Trophoblast cell (in vitro differentiated cells and primary cell): ENCODE data around the gene COL13A1.

Experiments
- DNase-seq, 2 donors: peaks; one replicate each; pipeline ENCODE4 v3.0.0-alpha.2; 2016
- H2AFZ ChIP-seq: 2 replicates; pipeline ENCODE4 v1.6.1; 2013; ENCODE audit warnings: low read length, moderate library complexity, mild to moderate bottlenecking; ENCODE audit not compliant: insufficient read depth, poor library complexity
- H2AK5ac ChIP-seq: 2 replicates; pipeline ENCODE4 v1.6.1; 2013; ENCODE audit warnings: mild to moderate bottlenecking, low read length
- H2BK120ac ChIP-seq: 2 replicates; pipeline ENCODE4 v1.6.1; 2013; ENCODE audit warnings: low read length, mild to moderate bottlenecking, moderate library complexity; ENCODE audit not compliant: insufficient read depth, poor library complexity
- H2BK12ac ChIP-seq: 2 replicates; pipeline ENCODE4 v1.6.1; 2013; ENCODE audit warnings: mild to moderate bottlenecking, low read length, moderate library complexity
- H2BK5ac ChIP-seq: 2 replicates; pipeline ENCODE4 v1.6.1; 2013; ENCODE audit warnings: low read length, low read depth, moderate library complexity, mild to moderate bottlenecking; ENCODE audit not compliant: poor library complexity
- H3K14ac ChIP-seq: 2 replicates; pipeline ENCODE4 v1.6.1; 2013; ENCODE audit warnings: mild to moderate bottlenecking, low read length
- H3K18ac ChIP-seq: 2 replicates; pipeline ENCODE4 v1.6.1; 2013; ENCODE audit warnings: mild to moderate bottlenecking, low read length
- H3K23ac ChIP-seq: 2 replicates; pipeline ENCODE4 v1.6.1; 2013; ENCODE audit warnings: low read length
- H3K27ac ChIP-seq: 2 replicates; pipeline ENCODE4 v1.5.1; 2013; ENCODE audit warnings: low read depth, mild to moderate bottlenecking, inconsistent platforms, low read length, moderate library complexity
- H3K27me3 ChIP-seq: 2 replicates; pipeline ENCODE4 v1.6.1; 2013; ENCODE audit warnings: inconsistent platforms, mild to moderate bottlenecking, low read length, moderate library complexity; ENCODE audit not compliant: insufficient read depth
- H3K36me3 ChIP-seq, 2 experiments: 1 replicate in 1 of 2; 2 replicates in 1 of 2; pipeline ENCODE4 v1.6.1; 2013; ENCODE audit warnings: low read length in 2 of 2, mild to moderate bottlenecking in 2 of 2, moderate library complexity in 1 of 2; ENCODE audit not compliant: insufficient read depth in 2 of 2, control insufficient read depth in 1 of 2
- H3K4ac ChIP-seq: 2 replicates; pipeline ENCODE4 v1.6.1; 2013; ENCODE audit warnings: low read depth, mild to moderate bottlenecking, low read length, moderate library complexity
- H3K4me1 ChIP-seq, 2 experiments: 1 replicate in 1 of 2; 2 replicates in 1 of 2; pipeline ENCODE4 v1.6.1; 2013; ENCODE audit warnings: low read length in 2 of 2, mild to moderate bottlenecking in 2 of 2, moderate library complexity in 1 of 2; ENCODE audit not compliant: insufficient read depth in 2 of 2, control insufficient read depth in 1 of 2
- H3K4me2 ChIP-seq: 2 replicates; pipeline ENCODE4 v1.6.1; 2013; ENCODE audit warnings: inconsistent platforms, mild to moderate bottlenecking, low read length, moderate library complexity
- H3K4me3 ChIP-seq: 2 replicates; pipeline ENCODE4 v1.5.1; 2013; ENCODE audit warnings: mild to moderate bottlenecking, low read depth, low read length, inconsistent platforms
- H3K79me1 ChIP-seq: one replicate; pipeline ENCODE4 v1.6.1; 2013; ENCODE audit warnings: low read length
- H3K79me2 ChIP-seq: 2 replicates; pipeline ENCODE4 v1.6.1; 2013; ENCODE audit warnings: low read length, mild to moderate bottlenecking; ENCODE audit not compliant: control insufficient read depth, insufficient read depth, poor library complexity
- H3K9ac ChIP-seq: 2 replicates; pipeline ENCODE4 v1.6.1; 2013; ENCODE audit warnings: mild to moderate bottlenecking, low read length
- H3K9me3 ChIP-seq: 2 replicates; pipeline ENCODE4 v1.6.1; 2013; ENCODE audit warnings: low read depth, mild to moderate bottlenecking, control low read depth, inconsistent platforms, low read length; ENCODE audit not compliant: insufficient read depth
- H4K12ac ChIP-seq: 2 replicates; pipeline ENCODE4 v1.6.1; 2013; ENCODE audit warnings: low read depth, mild to moderate bottlenecking, low read length, moderate library complexity
- H4K8ac ChIP-seq: 2 replicates; pipeline ENCODE4 v1.6.1; 2013; ENCODE audit warnings: low read depth, mild to moderate bottlenecking, low read length, moderate library complexity
- H4K91ac ChIP-seq: one replicate; pipeline ENCODE4 v1.6.1; 2013; ENCODE audit warnings: low read depth, mild to moderate bottlenecking, low read length, moderate library complexity
- WGBS: extraction: QIAGEN DNeasy Blood & Tissue Kit; methylation state at CpG from one replicate; pipeline ENCODE4 v1.1.7; 2013; ENCODE audit warnings: missing lambda C conversion rate; ENCODE audit not compliant: insufficient read length, insufficient coverage; ENCODE audit errors: extremely low coverage; 5-methylcytosine and 5-hydroxymethylcytosine counted together

The COL13A1 gene

DNA sequence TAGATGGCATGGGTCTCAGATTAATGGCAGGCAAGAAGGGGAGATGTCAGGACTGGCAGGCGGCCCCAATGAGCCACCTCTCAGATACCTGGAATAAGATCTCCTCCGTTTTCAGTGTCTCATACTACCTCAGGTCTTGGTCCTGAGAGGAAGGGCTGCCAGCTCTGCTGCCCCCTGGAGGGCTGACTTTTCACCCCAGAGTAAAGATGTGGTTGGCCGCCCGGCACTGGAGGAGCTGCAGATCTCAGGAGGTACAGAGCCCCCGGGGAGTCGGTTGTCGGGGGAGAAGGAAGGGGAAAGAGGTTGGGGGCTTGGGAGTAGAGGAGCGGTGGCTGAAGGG, 642 bp upstream of the COL13A1 start:
- Histone ChIP-seq H2AFZ (no peak overlapping the region), H3K27me3 (peaks cover 30% of the 10 kb centered on the region), H3K79me1 (no peaks in the 10 kb centered on the region), H3K4me1 (peaks cover 13 to 16% of the 10 kb centered on the region in 2 experiments), H3K23ac (no peak overlapping the region), H3K14ac (no peak overlapping the region), H3K18ac (no peak overlapping the region), H4K12ac (no peak overlapping the region), H4K8ac (no peak overlapping the region), H3K4ac (no peak overlapping the region), H3K9ac (no peak overlapping the region), H2BK5ac (no peak overlapping the region), H3K4me2 (peak overlapping the region; percentile 86), H2BK12ac (no peak overlapping the region), H3K4me3 (no peak overlapping the region), H2AK5ac (no peak overlapping the region), H3K36me3 (no peaks in the 10 kb centered on the region), H4K91ac (no peak overlapping the region), H3K79me2 (no peaks in the 10 kb centered on the region), H3K27ac (no peak overlapping the region), H3K9me3 (peaks cover 3% of the 10 kb centered on the region), H2BK120ac (no peak overlapping the region)
- WGBS: no CpG with 5 or more reads among the region's 8 CpGs
- peak in 1 of 2 donors; percentile 44 for DNase-seq

GRCh38 chr10:69802424-69803161, 887 bp downstream of the COL13A1 start:
- Histone ChIP-seq H2BK5ac (no peak overlapping the region), H2BK120ac (no peak overlapping the region), H3K18ac (no peak overlapping the region), H3K14ac (no peak overlapping the region), H2AK5ac (no peak overlapping the region), H3K4me1 (peaks cover 13 to 16% of the 10 kb centered on the region in 2 experiments), H3K27me3 (peaks cover 31% of the 10 kb centered on the region), H3K79me2 (no peaks in the 10 kb centered on the region), H4K12ac (no peak overlapping the region), H2AFZ (peak overlapping the region; percentile 60), H3K23ac (no peak overlapping the region), H3K9ac (no peak overlapping the region), H3K27ac (no peak overlapping the region), H3K79me1 (no peaks in the 10 kb centered on the region), H4K91ac (no peak overlapping the region), H3K36me3 (no peaks in the 10 kb centered on the region), H3K4me3 (no peak overlapping the region), H3K9me3 (peaks cover 1% of the 10 kb centered on the region), H4K8ac (no peak overlapping the region), H3K4ac (no peak overlapping the region), H2BK12ac (no peak overlapping the region), H3K4me2 (peak overlapping the region; percentile 86)
- DNase-seq: peak in 1 of 2 donors; percentile 16
- no CpG with 5 or more reads among the region's 80 CpGs for WGBS

- Histone ChIP-seq H2BK5ac (no peak overlapping the region), H3K4me1 (peaks cover 13 to 16% of the 10 kb centered on the region in 2 experiments), H3K27ac (no peak overlapping the region), H3K23ac (no peak overlapping the region), H2BK12ac (no peak overlapping the region), H3K9me3 (no peaks in the 10 kb centered on the region), H4K12ac (no peak overlapping the region), H2AK5ac (no peak overlapping the region), H3K4me3 (no peak overlapping the region), H4K8ac (no peak overlapping the region), H2BK120ac (no peak overlapping the region), H3K9ac (no peak overlapping the region), H3K79me2 (no peaks in the 10 kb centered on the region), H3K18ac (no peak overlapping the region), H2AFZ (no peak overlapping the region), H3K4me2 (no peak overlapping the region), H3K79me1 (no peaks in the 10 kb centered on the region), H3K4ac (no peak overlapping the region), H3K14ac (no peak overlapping the region), H4K91ac (no peak overlapping the region), H3K36me3 (no peaks in the 10 kb centered on the region), H3K27me3 (peaks cover 32% of the 10 kb centered on the region)
- no peak for DNase-seq
- WGBS: no CpG with 5 or more reads among the region's 7 CpGs
These were observed 2.1 kb downstream of the COL13A1 start for GRCh38 chr10:69803809-69804208.

DNA sequence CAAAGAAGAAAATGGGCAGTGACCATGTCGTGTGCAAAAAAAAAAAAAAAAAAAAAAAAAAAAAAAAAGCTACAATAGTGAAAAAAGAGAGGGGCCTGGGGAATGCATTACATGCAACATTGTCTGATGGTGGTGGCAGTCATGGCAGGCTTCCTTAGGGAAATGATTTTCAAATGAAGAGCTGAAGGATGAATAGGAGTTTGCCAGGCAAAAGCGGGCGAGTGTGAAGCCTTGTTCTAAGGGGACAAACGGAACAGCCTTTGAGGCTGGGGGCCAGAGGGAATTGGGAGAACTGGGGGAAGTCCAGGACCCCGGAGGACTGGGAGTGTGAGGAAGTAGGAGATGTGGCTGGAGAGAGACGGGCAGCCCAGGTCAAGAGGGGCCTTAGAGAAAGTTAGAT, 3.1 kb downstream of the COL13A1 start:
- Histone ChIP-seq H4K12ac (no peak overlapping the region), H3K4me3 (no peak overlapping the region), H3K4me1 (peaks cover 13 to 16% of the 10 kb centered on the region in 2 experiments), H2AFZ (no peak overlapping the region), H2BK5ac (no peak overlapping the region), H3K9me3 (no peaks in the 10 kb centered on the region), H2BK120ac (no peak overlapping the region), H3K23ac (no peak overlapping the region), H3K79me1 (no peaks in the 10 kb centered on the region), H3K9ac (no peak overlapping the region), H3K36me3 (no peaks in the 10 kb centered on the region), H2AK5ac (no peak overlapping the region), H3K27ac (no peak overlapping the region), H3K14ac (no peak overlapping the region), H3K18ac (no peak overlapping the region), H3K4ac (no peak overlapping the region), H3K79me2 (no peaks in the 10 kb centered on the region), H4K8ac (no peak overlapping the region), H4K91ac (no peak overlapping the region), H2BK12ac (no peak overlapping the region), H3K4me2 (no peak overlapping the region), H3K27me3 (peaks cover 32% of the 10 kb centered on the region)
- no peak for DNase-seq
- no CpG with 5 or more reads among the region's 6 CpGs for WGBS
